K562 (cell line): ENCODE results near the gene UTP11.

ENCODE experiments used
- NR2C1 ChIP-seq, 2 experiments: fragments of 450-650 bp; IDR thresholded peaks; 2 replicates each; pipeline ENCODE4 v1.6.1; 2017; ENCODE audit warnings: mild to moderate bottlenecking in 2 of 2, antibody characterized with exemption in 1 of 2, inconsistent platforms in 1 of 2, missing compliant biosample characterization in 1 of 2, missing genetic modification characterization in 1 of 2
- POLR2A ChIP-seq: fragments of 450-650 bp; conservative IDR thresholded peaks from 2 replicates; pipeline ENCODE4 v1.6.1; 2016
- TFAM ChIP-seq: fragments of 250-450 bp; sonication (Bioruptor Pico); conservative IDR thresholded peaks from 2 replicates; pipeline ENCODE4 v1.5.0; 2021; ENCODE audit warnings: mild to moderate bottlenecking, moderate library complexity
- ZNF121 ChIP-seq: sonication (generic); formaldehyde crosslinking; conservative IDR thresholded peaks from 2 replicates; pipeline ENCODE4 v1.8.0; 2022; ENCODE audit warnings: missing genetic modification reagents
- ZNF778 ChIP-seq: fragments of 450-650 bp; formaldehyde crosslinking; IDR thresholded peaks from 2 replicates; pipeline ENCODE4 v1.4.0; 2020; ENCODE audit warnings: mild to moderate bottlenecking, moderate library complexity
- TF ChIP-seq, protein P1 (sequence below): sonication (generic); formaldehyde crosslinking; IDR thresholded peaks from 2 replicates; pipeline ENCODE4 v1.9.0; 2022; ENCODE audit warnings: mild to moderate bottlenecking, missing genetic modification reagents
- TF ChIP-seq, protein P2 (sequence below): fragments of 200-400 bp; formaldehyde crosslinking; IDR thresholded peaks from 2 replicates; pipeline ENCODE4 v1.6.1; 2017; ENCODE audit warnings: mild to moderate bottlenecking, low read depth, low read length, moderate library complexity

DNA sequence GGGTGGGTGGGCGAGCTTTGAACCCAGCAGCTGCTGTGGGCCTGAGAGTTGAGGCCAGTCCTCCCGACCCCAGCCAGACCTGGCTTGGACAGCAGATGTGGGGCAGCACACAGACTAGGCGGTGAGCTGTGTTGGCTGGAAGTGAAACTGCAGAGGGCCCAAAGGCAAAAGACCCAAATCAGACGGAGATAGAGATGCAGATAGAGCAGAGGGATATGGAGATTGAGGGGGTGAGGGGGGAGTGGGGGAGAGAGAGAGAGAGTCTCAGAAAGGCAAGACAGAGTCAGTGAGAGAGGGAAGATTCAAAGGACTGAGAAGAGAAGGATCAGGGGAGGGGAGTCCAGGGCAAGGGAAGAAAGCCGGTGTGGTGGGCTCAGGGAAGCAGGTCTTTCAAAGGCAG, 51.1 kb downstream of the UTP11 start:
- TF ChIP-seq ZNF778 (CRISPR knock-in tag) (no peak), TFAM (CRISPR knock-in tag) (no peak), POLR2A (no peak), ZNF121 (CRISPR knock-in tag) (no peak), NR2C1 (IDR thresholded peaks at IDR 0.05) (no peak), NR2C1 (tag; IDR thresholded peaks at IDR 0.05) (no peak)
- TF ChIP-seq, protein P1, sequence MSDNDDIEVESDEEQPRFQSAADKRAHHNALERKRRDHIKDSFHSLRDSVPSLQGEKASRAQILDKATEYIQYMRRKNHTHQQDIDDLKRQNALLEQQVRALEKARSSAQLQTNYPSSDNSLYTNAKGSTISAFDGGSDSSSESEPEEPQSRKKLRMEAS: no peak
- TF ChIP-seq, protein P2, sequence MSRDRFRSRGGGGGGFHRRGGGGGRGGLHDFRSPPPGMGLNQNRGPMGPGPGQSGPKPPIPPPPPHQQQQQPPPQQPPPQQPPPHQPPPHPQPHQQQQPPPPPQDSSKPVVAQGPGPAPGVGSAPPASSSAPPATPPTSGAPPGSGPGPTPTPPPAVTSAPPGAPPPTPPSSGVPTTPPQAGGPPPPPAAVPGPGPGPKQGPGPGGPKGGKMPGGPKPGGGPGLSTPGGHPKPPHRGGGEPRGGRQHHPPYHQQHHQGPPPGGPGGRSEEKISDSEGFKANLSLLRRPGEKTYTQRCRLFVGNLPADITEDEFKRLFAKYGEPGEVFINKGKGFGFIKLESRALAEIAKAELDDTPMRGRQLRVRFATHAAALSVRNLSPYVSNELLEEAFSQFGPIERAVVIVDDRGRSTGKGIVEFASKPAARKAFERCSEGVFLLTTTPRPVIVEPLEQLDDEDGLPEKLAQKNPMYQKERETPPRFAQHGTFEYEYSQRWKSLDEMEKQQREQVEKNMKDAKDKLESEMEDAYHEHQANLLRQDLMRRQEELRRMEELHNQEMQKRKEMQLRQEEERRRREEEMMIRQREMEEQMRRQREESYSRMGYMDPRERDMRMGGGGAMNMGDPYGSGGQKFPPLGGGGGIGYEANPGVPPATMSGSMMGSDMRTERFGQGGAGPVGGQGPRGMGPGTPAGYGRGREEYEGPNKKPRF: no peak
